H9 (cell line): ENCODE data around the gene AKAP9. TPM values are rescaled to one million over a fixed set of nuclear protein-coding genes. Genes with fewer than 3 reads are reported as not detected.

ENCODE experiments used
- DNase-seq: peaks from one replicate; pipeline ENCODE4 v3.0.0-alpha.2; 2017
- H2AFZ ChIP-seq: one replicate; pipeline ENCODE4 v1.6.1; 2013; ENCODE audit warnings: mild to moderate bottlenecking, low read length, control low read depth, moderate library complexity
- H2AK5ac ChIP-seq: 2 replicates; pipeline ENCODE4 v1.6.1; 2013; ENCODE audit warnings: low read length, control low read depth, mixed read lengths; ENCODE audit not compliant: insufficient read length
- H2BK120ac ChIP-seq: one replicate; pipeline ENCODE4 v1.6.1; 2013; ENCODE audit warnings: low read depth, mild to moderate bottlenecking, low read length, control low read depth, inconsistent platforms; ENCODE audit not compliant: poor library complexity, severe bottlenecking
- H2BK12ac ChIP-seq: 2 replicates; pipeline ENCODE4 v1.6.1; 2013; ENCODE audit warnings: low read length, control low read depth, mixed read lengths, low read depth; ENCODE audit not compliant: insufficient read length
- H2BK15ac ChIP-seq: 2 replicates; pipeline ENCODE4 v1.6.1; 2013; ENCODE audit warnings: low read depth, low read length, control low read depth
- H2BK20ac ChIP-seq: one replicate; pipeline ENCODE4 v1.6.1; 2013; ENCODE audit warnings: low read depth, mild to moderate bottlenecking, low read length, control low read depth, inconsistent platforms; ENCODE audit not compliant: poor library complexity, severe bottlenecking
- H2BK5ac ChIP-seq: 2 replicates; pipeline ENCODE4 v1.6.1; 2013; ENCODE audit warnings: low read length, control low read depth, mixed read lengths; ENCODE audit not compliant: insufficient read length
- H3K14ac ChIP-seq: 2 replicates; pipeline ENCODE4 v1.6.1; 2013; ENCODE audit warnings: low read length, control low read depth; ENCODE audit not compliant: insufficient read depth
- H3K18ac ChIP-seq: 2 replicates; pipeline ENCODE4 v1.6.1; 2013; ENCODE audit warnings: low read depth, mild to moderate bottlenecking, mixed read lengths, low read length, control low read depth; ENCODE audit not compliant: insufficient read length
- H3K23ac ChIP-seq: 2 replicates; pipeline ENCODE4 v1.6.1; 2013; ENCODE audit warnings: low read length, control low read depth, mixed read lengths, low read depth; ENCODE audit not compliant: insufficient read length
- H3K23me2 ChIP-seq: 2 replicates; pipeline ENCODE4 v1.6.1; 2013; ENCODE audit warnings: low read depth, mild to moderate bottlenecking, mixed read lengths, low read length, control low read depth; ENCODE audit not compliant: insufficient read length, poor library complexity, severe bottlenecking
- H3K27ac ChIP-seq: 2 replicates; pipeline ENCODE4 v1.5.1; 2013; ENCODE audit warnings: low read length, control low read depth, mixed read lengths, low read depth; ENCODE audit not compliant: insufficient read length
- H3K27me3 ChIP-seq: 2 replicates; pipeline ENCODE4 v1.6.1; 2013; ENCODE audit warnings: low read length, control low read depth, inconsistent platforms; ENCODE audit not compliant: insufficient read depth
- H3K4ac ChIP-seq: 2 replicates; pipeline ENCODE4 v1.6.1; 2013; ENCODE audit warnings: low read depth, mild to moderate bottlenecking, control low read depth, inconsistent platforms, low read length, moderate library complexity
- H3K4me1 ChIP-seq: 2 replicates; pipeline ENCODE4 v1.6.1; 2013; ENCODE audit warnings: low read length, control low read depth, inconsistent platforms; ENCODE audit not compliant: insufficient read depth
- H3K4me2 ChIP-seq: 2 replicates; pipeline ENCODE4 v1.6.1; 2013; ENCODE audit warnings: low read length, control low read depth, mixed read lengths; ENCODE audit not compliant: insufficient read length, insufficient read depth
- H3K56ac ChIP-seq: 2 replicates; pipeline ENCODE4 v1.6.1; 2013; ENCODE audit warnings: low read depth, mild to moderate bottlenecking, mixed read lengths, low read length, control low read depth; ENCODE audit not compliant: insufficient read length
- H3K79me1 ChIP-seq: 2 replicates; pipeline ENCODE4 v1.6.1; 2013; ENCODE audit warnings: low read depth, mild to moderate bottlenecking, moderate library complexity, low read length, control low read depth, inconsistent platforms; ENCODE audit not compliant: insufficient read depth, poor library complexity, severe bottlenecking
- H3K79me2 ChIP-seq: 2 replicates; pipeline ENCODE4 v1.6.1; 2013; ENCODE audit warnings: low read length, control low read depth, inconsistent platforms; ENCODE audit not compliant: insufficient read depth
- H3K9ac ChIP-seq: 2 replicates; pipeline ENCODE4 v1.6.1; 2013; ENCODE audit warnings: low read length, control low read depth, mixed read lengths; ENCODE audit not compliant: insufficient read length; ENCODE audit errors: extremely low read depth
- H3K9me3 ChIP-seq: one replicate; pipeline ENCODE4 v1.6.1; 2013; ENCODE audit warnings: low read depth, low read length, inconsistent platforms; ENCODE audit not compliant: control insufficient read depth
- H3T11ph ChIP-seq: one replicate; pipeline ENCODE4 v1.6.1; 2013; ENCODE audit warnings: mild to moderate bottlenecking, low read length, control low read depth, inconsistent platforms
- H4K20me1 ChIP-seq: one replicate; pipeline ENCODE4 v1.6.1; 2013; ENCODE audit not compliant: control insufficient read depth, insufficient read length, insufficient read depth
- H4K5ac ChIP-seq: 2 replicates; pipeline ENCODE4 v1.6.1; 2013; ENCODE audit warnings: low read depth, mild to moderate bottlenecking, mixed read lengths, low read length, control low read depth; ENCODE audit not compliant: insufficient read length
- H4K8ac ChIP-seq: replicated peaks from 2 replicates; pipeline ENCODE4 v1.6.1; 2013; ENCODE audit warnings: low read length, control low read depth, mixed read lengths, low read depth; ENCODE audit not compliant: insufficient read length
- H4K91ac ChIP-seq: 2 replicates; pipeline ENCODE4 v1.6.1; 2013; ENCODE audit warnings: low read depth, mild to moderate bottlenecking, moderate library complexity, mixed read lengths, low read length, control low read depth; ENCODE audit not compliant: insufficient read length
- H3K27ac Mint-ChIP-seq, 3 experiments: 2 replicates in 2 of 3; 3 replicates in 1 of 3; pipeline ENCODE4 v1.8.0; 2020 to 2021; ENCODE audit warnings: mixed read lengths in 3 of 3, mild to moderate bottlenecking in 1 of 3, moderate library complexity in 1 of 3
- H3K27me3 Mint-ChIP-seq: 2 replicates; pipeline ENCODE4 v1.8.0; 2021; ENCODE audit warnings: low read depth, mild to moderate bottlenecking, moderate library complexity, mixed read lengths
- H3K36me3 Mint-ChIP-seq, 3 experiments: 2 replicates in 2 of 3; 3 replicates in 1 of 3; pipeline ENCODE4 v1.8.0; 2020 to 2021; ENCODE audit warnings: low read depth in 3 of 3, mixed read lengths in 3 of 3; ENCODE audit not compliant: insufficient read depth in 1 of 3
- H3K4me1 Mint-ChIP-seq, 2 experiments: 2 replicates each; pipeline ENCODE4 v1.8.0; 2020; ENCODE audit warnings: mixed read lengths in 2 of 2
- H3K4me3 Mint-ChIP-seq, 2 experiments: 2 replicates in 1 of 2; 3 replicates in 1 of 2; pipeline ENCODE4 v1.8.0; 2020 to 2021; ENCODE audit warnings: mild to moderate bottlenecking in 2 of 2, mixed read lengths in 2 of 2, moderate library complexity in 1 of 2
- H3K9me3 Mint-ChIP-seq, 2 experiments: 2 replicates in 1 of 2; 3 replicates in 1 of 2; pipeline ENCODE4 v1.8.0; 2020; ENCODE audit warnings: mild to moderate bottlenecking in 2 of 2, mixed read lengths in 2 of 2, moderate library complexity in 1 of 2
- total RNA-seq: library from RNA; stranded (reverse); gene quantifications from 2 replicates; pipeline ENCODE4 v1.2.1, GENCODE V29; 2021
- TF ChIP-seq, protein P1 (sequence below): fragments of 200-600 bp; sonication (generic); conservative IDR thresholded peaks from 3 replicates; pipeline ENCODE4 v1.8.0; 2021; ENCODE audit warnings: antibody characterized with exemption, mild to moderate bottlenecking

AKAP9 gene
- total RNA-seq, 1 experiment from 2014 or later: 22.4 TPM

DNA sequence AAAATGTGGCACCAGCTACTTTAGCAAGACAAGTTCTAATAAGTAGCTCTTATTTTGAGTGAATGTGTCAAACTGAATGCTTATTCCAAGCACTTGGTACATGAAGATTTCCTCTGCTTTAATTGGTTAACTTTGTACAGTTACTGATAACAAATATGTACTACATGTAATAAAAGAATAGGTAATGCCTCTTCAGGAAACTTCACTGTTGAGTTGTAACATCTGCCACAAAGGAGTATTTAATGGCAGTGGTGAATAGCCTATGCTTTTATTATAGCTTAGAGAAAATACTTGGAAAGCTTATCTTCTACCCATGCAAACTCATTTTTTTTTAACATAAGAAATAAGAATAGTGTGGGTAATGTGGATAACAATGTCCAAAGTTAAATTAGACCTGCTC is 111.0 kb downstream of the AKAP9 start:
- no peaks in the 10 kb centered on the region for H3K4me1 Mint-ChIP-seq
- Histone ChIP-seq H2AFZ (no peak overlapping the region), H2BK120ac (no peak overlapping the region), H3K4me1 (no peaks in the 10 kb centered on the region), H4K20me1 (no peaks in the 10 kb centered on the region), H3K79me2 (no peaks in the 10 kb centered on the region), H3K18ac (no peak overlapping the region), H3K23me2 (no peaks in the 10 kb centered on the region), H2BK15ac (no peak overlapping the region), H3T11ph (no peak overlapping the region), H3K27ac (no peak overlapping the region), H3K23ac (no peak overlapping the region), H3K56ac (no peak overlapping the region), H2BK12ac (no peak overlapping the region), H2BK5ac (no peak overlapping the region), H3K9me3 (no peaks in the 10 kb centered on the region), H4K91ac (no peak overlapping the region), H4K8ac (no peak overlapping the region), H3K79me1 (no peaks in the 10 kb centered on the region), H3K9ac (no peak overlapping the region), H3K14ac (no peak overlapping the region), H2BK20ac (no peak overlapping the region), H3K27me3 (no peaks in the 10 kb centered on the region), H4K5ac (no peak overlapping the region), H2AK5ac (no peak overlapping the region), H3K4me2 (no peak overlapping the region), H3K4ac (no peak overlapping the region)
- H3K4me3 Mint-ChIP-seq: no peak overlapping the region
- no peaks in the 10 kb centered on the region for H3K27me3 Mint-ChIP-seq
- peaks cover under 1 to 16% (median 9%) of the 10 kb centered on the region in 3 experiments; a peak in 5 of 7 replicates for H3K36me3 Mint-ChIP-seq
- H3K9me3 Mint-ChIP-seq: no peaks in the 10 kb centered on the region
- DNase-seq: no peak
- TF ChIP-seq, protein P1, sequence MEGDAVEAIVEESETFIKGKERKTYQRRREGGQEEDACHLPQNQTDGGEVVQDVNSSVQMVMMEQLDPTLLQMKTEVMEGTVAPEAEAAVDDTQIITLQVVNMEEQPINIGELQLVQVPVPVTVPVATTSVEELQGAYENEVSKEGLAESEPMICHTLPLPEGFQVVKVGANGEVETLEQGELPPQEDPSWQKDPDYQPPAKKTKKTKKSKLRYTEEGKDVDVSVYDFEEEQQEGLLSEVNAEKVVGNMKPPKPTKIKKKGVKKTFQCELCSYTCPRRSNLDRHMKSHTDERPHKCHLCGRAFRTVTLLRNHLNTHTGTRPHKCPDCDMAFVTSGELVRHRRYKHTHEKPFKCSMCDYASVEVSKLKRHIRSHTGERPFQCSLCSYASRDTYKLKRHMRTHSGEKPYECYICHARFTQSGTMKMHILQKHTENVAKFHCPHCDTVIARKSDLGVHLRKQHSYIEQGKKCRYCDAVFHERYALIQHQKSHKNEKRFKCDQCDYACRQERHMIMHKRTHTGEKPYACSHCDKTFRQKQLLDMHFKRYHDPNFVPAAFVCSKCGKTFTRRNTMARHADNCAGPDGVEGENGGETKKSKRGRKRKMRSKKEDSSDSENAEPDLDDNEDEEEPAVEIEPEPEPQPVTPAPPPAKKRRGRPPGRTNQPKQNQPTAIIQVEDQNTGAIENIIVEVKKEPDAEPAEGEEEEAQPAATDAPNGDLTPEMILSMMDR: no peak
- no peak overlapping the region for H3K27ac Mint-ChIP-seq
